ENCODE measurements around the gene C11orf16. TPM values are rescaled to one million over a fixed set of nuclear protein-coding genes. Genes with fewer than 3 reads are reported as not detected.

C11orf16 gene
- total and polyA plus RNA-seq, 9 of the 15 experiments (the other 6 are each of a cell fraction or from before 2014, with no cell fraction given): not detected

DNA sequence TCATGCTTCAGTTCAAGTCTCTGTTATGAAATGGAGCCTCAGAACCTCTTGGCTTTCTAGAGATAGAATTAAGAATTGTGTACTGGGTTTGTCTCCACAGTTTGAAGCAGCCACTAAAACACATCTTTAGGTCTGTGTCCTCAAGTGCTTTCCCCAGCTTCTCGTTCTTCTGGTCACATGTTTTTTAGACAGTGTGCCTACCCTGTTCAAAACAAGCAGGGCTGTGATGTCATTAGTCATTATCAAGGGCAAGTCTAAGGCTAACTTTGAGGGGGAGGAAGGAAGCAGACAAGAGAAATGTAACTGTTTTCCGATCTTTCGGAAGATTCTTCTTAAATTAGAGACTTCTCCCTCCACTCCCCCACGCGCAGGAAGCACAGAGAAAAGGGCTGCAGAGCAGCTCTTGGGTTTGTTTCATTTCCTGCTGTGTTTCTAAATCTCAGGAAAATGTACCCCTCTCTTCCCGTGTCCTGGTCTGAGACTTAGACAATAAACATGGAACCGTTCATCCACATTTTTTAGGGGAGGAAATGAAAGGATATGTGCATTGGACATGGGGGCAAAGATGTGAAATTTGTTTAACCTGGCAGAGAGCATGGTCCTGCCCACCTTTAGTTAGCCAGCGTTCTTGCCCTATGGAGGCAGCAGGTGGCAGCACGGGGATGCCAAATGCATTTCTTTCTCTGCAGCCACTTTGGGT lies 18.6 kb downstream of the C11orf16 start (continued):
- no peak for TF ChIP-seq RBBP5 (IDR thresholded peaks at IDR 0.05; ENCODE audit: borderline replicate concordance, insufficient read depth, low read length, poor library complexity, severe bottlenecking)
- no peak for TF ChIP-seq HSF4 (CRISPR knock-in tag; IDR thresholded peaks at IDR 0.05; ENCODE audit: borderline replicate concordance)
- TF ChIP-seq KLF1 (tag; IDR thresholded peaks at IDR 0.05): no peak
- TF ChIP-seq IRF2 (CRISPR knock-in tag; IDR thresholded peaks at IDR 0.05): no peak
- TF ChIP-seq, protein P1, sequence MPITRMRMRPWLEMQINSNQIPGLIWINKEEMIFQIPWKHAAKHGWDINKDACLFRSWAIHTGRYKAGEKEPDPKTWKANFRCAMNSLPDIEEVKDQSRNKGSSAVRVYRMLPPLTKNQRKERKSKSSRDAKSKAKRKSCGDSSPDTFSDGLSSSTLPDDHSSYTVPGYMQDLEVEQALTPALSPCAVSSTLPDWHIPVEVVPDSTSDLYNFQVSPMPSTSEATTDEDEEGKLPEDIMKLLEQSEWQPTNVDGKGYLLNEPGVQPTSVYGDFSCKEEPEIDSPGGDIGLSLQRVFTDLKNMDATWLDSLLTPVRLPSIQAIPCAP (CRISPR knock-in tag; IDR thresholded peaks at IDR 0.05; ENCODE audit: borderline replicate concordance): no peak
- TF ChIP-seq MYC (IDR thresholded peaks at IDR 0.05; ENCODE audit: low read depth, low read length): no peak; the same call in 1 of the 2 replicates
- TF ChIP-seq MYC (CRISPR knock-in tag; IDR thresholded peaks at IDR 0.05; ENCODE audit: borderline replicate concordance, low read depth): no peak
- TF ChIP-seq TCF3 (CRISPR knock-in tag; IDR thresholded peaks at IDR 0.05): 0 out of 2 replicates have a peak, but pooled peaks have one; percentile 6
- no peak for TF ChIP-seq ESRRA (IDR thresholded peaks at IDR 0.05; ENCODE audit: borderline replicate concordance, low read depth)
- TF ChIP-seq POLR2B (IDR thresholded peaks at IDR 0.05; ENCODE audit: low read depth, partially characterized antibody): no peak
- no peak for TF ChIP-seq ERF (CRISPR knock-in tag; IDR thresholded peaks at IDR 0.05)
- TF ChIP-seq POLR2AphosphoS2 (IDR thresholded peaks at IDR 0.05; ENCODE audit: low read length): no peak
- TF ChIP-seq, protein P2, sequence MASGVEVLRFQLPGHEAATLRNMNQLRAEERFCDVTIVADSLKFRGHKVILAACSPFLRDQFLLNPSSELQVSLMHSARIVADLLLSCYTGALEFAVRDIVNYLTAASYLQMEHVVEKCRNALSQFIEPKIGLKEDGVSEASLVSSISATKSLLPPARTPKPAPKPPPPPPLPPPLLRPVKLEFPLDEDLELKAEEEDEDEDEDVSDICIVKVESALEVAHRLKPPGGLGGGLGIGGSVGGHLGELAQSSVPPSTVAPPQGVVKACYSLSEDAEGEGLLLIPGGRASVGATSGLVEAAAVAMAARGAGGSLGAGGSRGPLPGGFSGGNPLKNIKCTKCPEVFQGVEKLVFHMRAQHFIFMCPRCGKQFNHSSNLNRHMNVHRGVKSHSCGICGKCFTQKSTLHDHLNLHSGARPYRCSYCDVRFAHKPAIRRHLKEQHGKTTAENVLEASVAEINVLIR (CRISPR knock-in tag; IDR thresholded peaks at IDR 0.05): peak; percentile 61
- TF ChIP-seq, protein P3, sequence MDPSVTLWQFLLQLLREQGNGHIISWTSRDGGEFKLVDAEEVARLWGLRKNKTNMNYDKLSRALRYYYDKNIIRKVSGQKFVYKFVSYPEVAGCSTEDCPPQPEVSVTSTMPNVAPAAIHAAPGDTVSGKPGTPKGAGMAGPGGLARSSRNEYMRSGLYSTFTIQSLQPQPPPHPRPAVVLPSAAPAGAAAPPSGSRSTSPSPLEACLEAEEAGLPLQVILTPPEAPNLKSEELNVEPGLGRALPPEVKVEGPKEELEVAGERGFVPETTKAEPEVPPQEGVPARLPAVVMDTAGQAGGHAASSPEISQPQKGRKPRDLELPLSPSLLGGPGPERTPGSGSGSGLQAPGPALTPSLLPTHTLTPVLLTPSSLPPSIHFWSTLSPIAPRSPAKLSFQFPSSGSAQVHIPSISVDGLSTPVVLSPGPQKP (CRISPR knock-in tag; IDR thresholded peaks at IDR 0.05): no peak
- TF ChIP-seq FOXK1 (CRISPR knock-in tag; IDR thresholded peaks at IDR 0.05; ENCODE audit: borderline replicate concordance): no peak
- TF ChIP-seq ZNF143 (CRISPR knock-in tag; IDR thresholded peaks at IDR 0.05): no peak
- TF ChIP-seq KLF16 (IDR thresholded peaks at IDR 0.05): peak; percentile 21; the same call in 1 of the 2 replicates
- no peak for TF ChIP-seq MCM7 (IDR thresholded peaks at IDR 0.05)
- TF ChIP-seq MEIS2 (IDR thresholded peaks at IDR 0.05; ENCODE audit: partially characterized antibody): no peak
- no peak for TF ChIP-seq WHSC1 (IDR thresholded peaks at IDR 0.05; ENCODE audit: low read length)
- TF ChIP-seq RBM22 (IDR thresholded peaks at IDR 0.05; ENCODE audit: low read depth, low read length, poor library complexity, severe bottlenecking): no peak
- TF ChIP-seq TCF7L2 (IDR thresholded peaks at IDR 0.05; ENCODE audit: low read depth, low read length): 0 out of 2 replicates have a peak, but pooled peaks have one; percentile 34
- no peak for TF ChIP-seq NEUROD1 (IDR thresholded peaks at IDR 0.05; ENCODE audit: borderline replicate concordance, low read depth, low read length, partially characterized antibody)
- TF ChIP-seq MBD2 (IDR thresholded peaks at IDR 0.05; ENCODE audit: borderline replicate concordance, low read depth): 0 out of 2 replicates have a peak, but pooled peaks have one; percentile 53
- TF ChIP-seq, protein P4, sequence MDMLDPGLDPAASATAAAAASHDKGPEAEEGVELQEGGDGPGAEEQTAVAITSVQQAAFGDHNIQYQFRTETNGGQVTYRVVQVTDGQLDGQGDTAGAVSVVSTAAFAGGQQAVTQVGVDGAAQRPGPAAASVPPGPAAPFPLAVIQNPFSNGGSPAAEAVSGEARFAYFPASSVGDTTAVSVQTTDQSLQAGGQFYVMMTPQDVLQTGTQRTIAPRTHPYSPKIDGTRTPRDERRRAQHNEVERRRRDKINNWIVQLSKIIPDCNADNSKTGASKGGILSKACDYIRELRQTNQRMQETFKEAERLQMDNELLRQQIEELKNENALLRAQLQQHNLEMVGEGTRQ (CRISPR knock-in tag; IDR thresholded peaks at IDR 0.05): no peak
- TF ChIP-seq CHCHD3 (CRISPR knock-in tag; IDR thresholded peaks at IDR 0.05): no peak
- TF ChIP-seq ZBED1 (IDR thresholded peaks at IDR 0.05): no peak

All from K562 (cell line).